GM18870 (cell line): ENCODE data around the gene RSPRY1.
"Not testable (repeated sequence)": the region's sequence is repeated elsewhere in the genome, so short reads cannot be mapped to it uniquely, and the experiment has no call there.

ENCODE experiments used
- ATAC-seq: cut with Tn5 transposase; IDR thresholded peaks from one replicate; pipeline ENCODE4 v1.9.1; 2021; ENCODE audit warnings: moderate library complexity; ENCODE audit not compliant: unreplicated experiment

Gene RSPRY1

DNA sequence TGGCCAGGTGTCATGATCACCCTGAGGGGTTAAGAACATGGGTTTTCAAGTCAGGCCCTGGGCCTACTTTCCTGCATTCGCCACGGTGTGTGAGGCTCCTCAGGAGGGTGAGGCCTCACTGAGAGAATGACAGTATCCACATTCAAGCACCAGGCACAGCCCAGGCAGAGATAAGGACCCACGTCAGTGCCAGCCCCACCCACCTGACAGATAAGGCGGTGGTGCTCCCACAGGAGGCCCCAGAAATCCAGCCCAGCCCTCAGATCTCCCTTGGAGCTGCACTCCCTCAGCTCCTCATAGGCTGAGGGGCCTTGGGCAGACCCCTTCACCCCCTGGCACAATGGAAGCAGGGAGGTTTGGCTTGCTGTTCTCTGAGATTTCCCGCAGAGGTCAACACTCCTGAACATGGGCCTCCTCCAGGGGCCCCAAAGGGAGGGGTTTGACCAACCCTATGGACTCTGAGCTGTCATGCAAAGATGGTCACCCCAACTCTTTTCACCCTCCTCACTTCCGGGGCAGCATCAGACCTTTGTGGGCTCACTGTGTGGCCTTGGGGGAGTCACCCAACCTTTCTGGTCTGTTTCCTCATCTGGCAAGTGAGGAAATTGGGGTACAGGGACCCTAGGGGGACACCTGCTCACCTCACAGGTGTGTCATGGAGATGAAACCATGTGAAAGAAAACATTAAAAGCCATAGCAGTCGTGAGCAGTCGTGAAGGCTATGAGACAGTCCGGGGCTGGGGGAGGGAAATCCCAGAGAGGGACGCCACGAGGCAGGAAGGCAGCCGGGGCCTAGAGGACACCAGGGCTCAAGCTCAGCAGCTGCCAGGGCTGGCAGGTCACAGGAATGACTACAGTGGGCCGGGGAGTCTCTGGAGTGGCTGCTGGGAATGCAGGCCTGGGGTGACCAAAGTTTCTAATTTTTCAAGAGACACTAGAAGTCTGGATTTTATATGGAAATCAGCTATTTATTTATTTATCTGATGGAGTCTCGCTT, 83.0 kb downstream of the RSPRY1 start:
- no peak for ATAC-seq

DNA sequence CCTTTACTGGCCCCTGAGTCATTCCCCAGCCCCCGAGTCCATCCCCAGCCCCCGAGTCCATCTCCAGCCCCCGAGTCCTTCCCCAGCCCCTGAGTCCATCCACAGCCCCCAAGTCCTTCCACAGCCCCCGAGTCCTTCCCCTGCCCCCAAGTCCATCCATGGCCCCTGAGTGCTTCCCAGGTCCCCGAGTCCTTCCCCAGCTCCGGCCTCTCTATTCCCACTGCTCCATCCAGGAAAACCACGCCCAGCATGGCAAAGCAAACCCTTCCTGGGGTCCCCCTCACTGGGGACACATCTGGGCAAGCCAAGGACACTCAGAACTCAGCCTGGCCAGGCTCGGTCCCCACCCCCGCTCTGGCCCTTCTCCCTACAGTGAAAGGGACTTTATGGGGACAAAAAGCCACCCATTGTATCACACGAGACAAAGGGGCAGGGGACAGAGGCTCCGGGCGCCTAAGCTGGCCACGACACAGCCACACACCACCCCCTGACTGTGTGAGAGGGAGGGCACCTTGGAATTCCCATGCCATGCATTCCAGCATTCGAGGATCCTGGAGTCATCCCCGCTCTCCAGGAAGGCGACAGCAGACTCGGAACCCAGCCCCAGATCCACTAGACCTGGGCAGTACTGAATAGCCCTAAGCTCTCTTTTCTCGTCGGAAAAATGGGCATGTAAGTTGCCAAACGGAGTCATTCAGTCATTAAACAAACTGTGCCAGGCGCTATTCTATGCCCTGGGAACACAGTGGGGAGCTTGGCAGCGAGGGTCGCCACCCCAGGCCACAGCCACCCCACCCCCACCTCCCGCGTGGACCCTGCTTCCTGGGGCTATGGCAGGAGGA, 84.3 kb downstream of the RSPRY1 start:
- no peak for ATAC-seq

DNA sequence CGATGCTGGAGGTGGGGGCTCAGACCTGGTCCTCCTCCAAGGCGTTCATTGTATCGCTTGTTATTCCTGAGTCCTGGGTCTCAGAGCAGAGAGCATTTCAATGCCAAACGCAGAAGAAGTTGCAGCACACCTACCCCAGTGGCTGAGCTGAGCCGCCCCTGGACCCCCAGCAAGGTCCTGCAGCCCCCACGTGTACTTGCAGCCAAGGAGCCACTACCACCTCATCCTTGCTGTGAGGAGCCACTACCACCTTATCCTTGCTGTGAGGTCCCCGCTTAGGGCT, 84.9 kb downstream of the RSPRY1 start:
- no peak for ATAC-seq

DNA sequence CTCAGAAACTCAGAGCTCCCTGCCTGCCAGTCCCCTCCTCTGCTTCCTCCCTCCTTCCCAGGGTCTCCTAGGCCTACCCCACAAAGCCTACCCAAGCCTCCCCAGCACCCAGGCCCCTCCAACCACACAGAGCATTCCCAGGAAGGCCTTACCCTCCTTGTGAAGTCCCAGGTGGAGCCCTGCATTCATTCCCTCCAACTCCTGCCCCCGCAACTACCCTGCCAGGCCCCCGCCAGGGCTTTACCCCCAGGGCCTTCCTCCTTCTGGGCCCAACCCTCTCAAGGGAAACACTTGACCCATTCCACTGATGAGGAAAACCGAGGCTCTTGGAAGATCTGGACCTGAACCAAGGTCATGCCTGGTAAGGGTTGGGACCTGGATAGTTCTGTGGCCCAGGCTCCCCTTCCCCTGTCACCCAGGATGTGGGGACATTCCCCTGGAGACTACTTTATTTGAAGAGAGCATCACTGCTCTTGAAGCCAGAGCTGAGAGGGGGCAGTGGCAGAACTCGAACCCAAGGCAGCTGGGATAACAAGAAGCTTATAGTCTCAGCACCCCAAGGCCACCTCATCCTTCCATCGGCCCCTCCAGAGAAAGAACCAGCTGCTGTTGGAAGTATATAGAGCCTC, 85.9 kb downstream of the RSPRY1 start:
- no peak for ATAC-seq

DNA sequence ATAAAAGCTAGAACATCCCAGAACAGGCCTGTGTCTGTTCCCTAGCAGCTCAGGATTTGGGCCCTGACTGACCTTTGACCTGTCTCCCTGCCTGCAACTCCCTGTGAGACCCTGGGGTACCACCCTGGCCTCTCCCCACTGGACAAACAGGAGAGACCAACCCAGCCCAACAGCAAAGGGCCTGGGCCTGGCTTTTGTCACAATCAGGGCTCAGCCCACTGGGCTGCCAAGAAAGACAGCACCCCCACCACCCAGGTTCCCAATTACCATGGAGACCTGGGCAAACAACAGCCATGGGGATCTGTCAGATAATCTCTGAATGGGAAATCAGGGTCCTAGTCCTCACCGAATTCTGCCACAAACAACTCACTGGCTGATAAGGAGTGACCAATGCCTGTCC, 87.2 kb downstream of the RSPRY1 start:
- ATAC-seq, result no peak

DNA sequence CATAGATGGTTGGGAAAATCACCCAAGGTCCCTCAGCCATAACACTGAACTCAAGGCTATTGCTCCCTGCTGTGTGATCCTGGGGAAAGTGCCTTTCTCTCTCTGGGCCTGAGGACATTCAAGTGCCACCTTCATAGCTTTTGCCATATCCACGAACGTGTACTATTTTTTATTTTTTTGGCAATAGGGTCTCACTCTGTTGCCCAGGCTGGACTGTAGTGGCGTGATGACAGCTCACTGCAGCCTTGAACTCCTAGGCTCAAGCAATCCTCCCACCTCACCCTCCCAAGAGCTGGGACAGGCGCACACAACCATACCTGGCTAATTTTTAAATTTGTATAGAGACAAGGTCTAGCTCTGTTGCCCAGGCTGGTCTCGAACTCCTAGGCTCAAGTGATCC, 87.7 kb downstream of the RSPRY1 start:
- ATAC-seq, result no peak

DNA sequence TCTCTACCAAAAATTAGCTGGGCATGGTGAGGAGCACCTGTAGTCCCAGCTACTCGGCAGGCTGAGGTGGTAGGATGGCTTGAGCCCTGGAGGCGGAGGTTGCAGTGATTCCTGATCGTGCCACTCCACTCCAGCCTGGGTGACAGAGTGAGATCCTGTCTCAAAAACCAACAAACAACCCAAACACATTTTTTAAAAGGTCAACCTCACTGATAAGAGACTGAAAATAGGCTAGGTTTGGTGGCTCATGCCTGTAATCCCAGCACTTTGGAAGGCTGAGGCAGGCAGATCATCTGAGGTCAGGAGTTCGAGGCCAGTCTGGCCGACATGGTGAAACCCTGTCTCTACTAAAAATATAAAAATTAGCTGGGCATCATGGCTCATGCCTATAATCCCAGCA, 89.8 kb downstream of the RSPRY1 start:
- not testable (repeated sequence) for ATAC-seq

DNA sequence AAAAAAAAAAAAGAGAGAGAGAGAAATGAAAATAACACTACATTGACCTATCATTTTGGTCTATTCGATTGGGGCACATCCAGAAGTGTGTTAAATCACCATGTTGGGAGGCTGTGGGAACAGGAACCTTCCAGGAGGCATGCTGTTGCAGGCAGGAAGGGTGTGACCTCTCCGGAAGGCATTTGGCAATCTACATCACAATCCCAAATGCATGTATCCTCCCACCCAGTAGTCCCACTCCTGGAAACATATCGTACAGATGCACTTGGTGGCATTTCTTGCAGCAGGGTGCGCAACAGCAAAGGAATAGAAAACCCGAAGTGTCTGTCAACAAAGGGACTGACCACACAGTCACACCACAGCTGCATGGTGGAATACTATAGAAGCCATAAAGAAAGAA, 90.5 kb downstream of the RSPRY1 start:
- no peak for ATAC-seq

DNA sequence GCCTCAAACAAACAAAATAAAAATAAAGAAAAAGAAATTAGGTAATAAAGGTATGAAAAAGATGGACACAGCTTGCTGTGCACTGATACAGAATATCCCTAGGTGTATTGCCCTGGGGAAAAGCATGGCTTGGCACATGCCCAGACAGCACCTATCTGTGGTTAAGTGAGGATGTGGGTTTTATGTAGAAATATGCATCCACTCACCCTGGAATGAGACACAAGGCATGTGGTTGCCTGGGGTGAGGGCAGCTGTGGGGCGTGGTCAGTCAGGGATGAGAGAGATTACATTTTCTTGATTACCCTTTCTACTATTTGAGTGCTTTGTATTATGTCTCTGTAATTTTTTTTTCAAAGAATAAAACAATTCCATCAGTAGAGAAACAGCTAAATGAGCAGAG, 91.5 kb downstream of the RSPRY1 start:
- no peak for ATAC-seq

DNA sequence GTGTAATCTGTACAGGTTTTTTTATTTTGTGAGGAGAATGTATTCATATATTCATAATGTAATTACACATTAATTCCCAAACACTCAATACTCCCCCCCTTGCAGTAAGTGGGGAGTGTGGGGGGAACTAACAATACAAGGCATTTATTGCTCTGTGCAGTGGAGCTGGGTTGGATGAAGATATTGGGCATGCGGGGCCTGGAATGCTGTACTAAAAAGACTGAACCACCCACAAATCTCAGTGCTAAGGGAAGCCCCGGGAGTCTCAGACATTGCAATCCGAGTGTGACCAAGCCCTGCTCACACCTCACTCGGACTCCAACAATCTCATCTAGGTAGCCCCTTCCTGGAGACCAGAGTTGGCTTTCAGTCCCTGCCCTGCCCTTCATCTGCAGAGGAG, 92.4 kb downstream of the RSPRY1 start:
- no peak for ATAC-seq

DNA sequence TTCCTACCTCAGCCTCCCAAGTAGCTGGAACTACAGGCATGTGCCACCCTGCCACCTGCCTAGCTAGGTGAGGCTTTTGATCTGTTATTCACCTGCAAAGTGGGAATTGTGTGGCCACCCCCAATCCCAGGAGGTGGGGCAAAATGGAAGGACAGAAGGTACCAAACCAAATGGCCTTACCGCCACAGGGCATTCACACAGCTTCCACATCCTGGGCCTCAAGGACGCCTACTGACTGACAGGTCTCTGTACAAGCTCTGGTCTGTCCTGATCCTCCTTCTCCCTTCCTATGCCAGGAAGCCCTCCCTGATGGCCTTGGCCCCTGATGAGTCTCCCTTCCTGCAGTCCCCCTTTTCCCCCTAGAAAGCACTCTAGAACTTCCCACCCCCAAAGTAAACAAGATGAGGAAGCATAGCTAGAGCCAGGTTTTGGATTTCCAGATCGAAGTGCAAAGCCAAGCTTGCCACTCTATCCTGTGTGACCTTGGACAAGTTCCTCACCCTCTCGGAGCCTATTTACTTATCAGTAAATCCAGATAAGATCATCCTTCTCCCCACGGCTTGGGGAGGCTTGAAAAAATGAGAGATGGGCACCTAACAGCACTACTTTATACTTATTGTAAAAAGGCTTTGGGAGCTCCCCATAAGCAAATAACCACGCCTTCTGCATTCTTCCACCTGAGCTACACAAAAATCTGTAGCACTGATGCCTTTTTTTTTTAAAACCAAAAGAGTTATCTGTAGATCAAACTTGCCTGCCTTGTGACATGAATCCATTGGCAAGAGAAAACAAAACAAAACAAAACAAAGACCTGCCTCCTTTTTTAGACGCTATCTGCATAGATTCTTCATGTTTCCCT, 93.9 kb downstream of the RSPRY1 start:
- ATAC-seq, result no peak

DNA sequence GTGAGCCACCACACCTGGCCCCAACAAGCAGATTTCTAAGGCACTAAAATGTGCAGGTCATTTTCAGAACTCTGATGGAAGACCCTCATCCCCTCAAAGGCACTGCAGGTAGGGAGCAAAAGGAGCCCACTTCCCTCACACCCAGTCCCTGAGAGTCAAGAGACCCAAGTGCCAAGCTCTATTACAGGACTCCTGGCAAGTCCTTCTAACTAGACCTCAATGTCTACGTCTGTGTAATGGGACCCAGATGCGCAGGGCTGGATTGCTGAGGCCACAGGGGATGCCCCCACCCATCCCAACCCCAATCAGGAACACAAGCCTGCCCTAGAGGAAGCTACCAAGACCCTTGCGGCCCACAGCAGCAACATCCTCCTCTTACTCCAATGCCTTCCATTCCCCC, 95.7 kb downstream of the RSPRY1 start:
- no peak for ATAC-seq

DNA sequence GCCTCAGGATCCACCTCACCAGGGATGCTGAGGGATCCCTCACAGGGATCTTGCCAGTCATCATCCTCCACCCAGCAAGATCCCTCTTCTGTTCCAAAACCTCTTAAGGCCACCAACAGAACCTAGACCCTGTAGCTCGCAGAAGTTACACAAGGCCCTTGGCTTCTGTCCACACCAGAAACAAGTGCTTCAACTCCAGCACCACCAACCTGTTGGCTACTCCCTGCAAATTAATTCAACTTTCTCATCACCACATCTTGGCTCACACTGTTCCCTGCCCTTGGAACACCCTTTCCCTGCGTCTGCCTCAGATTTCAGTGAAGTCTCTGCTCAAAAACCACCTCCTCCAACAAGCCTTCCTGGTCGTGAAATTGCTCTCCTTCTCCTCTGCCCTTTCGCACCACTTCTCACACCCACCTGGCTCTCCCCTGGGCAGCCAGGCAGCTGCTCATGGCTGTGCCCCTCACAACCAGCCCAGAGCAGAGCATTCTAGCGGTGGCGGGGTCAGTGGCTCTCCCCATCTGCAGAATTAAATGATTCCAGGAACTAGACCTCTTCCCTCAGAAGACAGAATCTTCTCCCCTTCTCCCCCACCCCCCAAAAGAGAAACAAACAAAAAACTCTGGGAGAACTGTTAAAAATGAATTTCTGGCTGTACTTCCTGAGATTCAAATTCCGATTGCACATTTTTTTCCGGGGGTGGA, 96.5 kb downstream of the RSPRY1 start:
- no peak for ATAC-seq

DNA sequence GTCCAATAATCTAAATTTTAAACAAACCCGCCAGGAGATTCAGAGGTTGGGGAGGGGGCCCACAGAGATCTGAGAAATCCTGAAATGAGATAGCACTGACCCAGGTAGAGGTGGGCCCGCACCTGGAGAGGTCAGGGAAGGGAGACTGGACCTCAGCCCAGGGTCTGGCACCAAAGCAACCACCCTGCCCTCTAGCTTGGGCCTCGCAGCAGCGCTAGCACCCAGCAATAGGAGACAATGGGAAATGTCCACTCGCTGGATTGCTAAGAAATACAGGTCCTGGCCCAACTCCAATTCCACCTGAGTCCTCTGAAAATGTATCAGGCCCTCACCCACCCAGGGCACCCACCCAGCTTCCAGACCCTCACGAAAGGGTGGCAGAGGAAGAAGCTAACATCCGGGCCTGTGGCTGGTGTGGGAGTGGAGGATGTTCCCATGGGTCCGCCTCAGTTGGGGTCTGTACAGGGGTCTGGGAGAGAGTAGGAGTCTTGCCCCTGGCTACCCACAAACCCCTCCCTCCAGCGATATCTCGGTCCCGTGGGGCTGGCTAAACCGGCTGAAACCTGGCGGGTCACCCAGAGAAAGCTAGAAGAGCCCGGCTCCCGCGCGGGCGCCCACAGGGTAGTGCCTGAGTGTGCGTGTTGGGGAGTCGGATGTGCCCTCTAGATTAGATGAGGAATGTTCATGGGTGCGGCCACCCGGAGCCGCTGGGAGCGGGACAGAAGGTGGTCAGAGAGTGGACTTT, 97.3 kb downstream of the RSPRY1 start:
- no peak for ATAC-seq

DNA sequence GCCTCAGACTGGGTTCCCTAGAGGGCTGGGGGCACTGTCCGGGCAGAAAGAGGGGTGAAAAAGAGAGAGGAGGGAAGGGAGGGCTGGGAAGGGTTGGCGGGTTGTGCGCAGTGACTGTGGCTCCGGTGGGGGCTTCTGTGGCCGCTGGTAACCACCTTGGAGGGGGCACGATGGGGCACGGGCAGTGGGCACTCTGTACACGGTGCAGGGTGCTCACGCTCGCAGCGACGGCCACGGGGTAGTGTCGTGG, 97.8 kb downstream of the RSPRY1 start:
- ATAC-seq, result no peak

DNA sequence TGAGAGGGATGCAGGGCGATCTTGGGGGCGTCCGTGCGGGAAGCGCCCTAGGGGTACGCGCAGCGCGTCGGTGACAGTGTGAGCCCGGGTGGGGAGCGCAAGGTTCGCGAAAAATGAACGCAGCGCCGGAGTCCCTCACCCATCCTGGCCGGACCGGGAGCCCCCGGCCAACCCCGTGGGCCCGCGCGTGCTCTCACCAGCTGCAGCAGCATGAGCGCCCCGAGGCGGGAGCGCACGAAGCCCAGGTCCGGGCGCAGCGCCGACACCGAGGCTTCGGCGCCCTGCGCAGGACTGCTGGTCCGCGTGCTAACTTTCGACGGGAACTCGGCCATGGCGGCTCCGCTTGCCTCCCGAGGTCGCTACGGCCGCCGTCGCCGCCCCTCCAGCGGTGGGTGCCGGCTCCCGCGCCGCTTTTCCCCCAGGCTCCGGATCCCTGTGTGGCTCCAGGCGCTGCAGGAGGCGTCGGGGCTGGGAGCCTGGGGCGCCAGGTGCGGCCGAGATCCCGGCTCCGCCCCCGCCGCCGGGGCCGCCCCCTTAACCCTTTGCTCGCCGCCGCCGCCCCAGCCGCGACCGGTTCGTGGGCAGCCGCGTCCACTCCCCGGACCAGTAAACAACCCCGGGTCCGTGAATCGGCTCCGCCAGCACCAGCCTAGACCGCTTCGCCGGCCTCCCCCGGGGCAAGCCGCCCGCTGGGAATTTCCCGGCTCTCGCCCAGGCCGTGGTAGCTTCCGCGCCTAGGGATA, 98.3 kb downstream of the RSPRY1 start, which contains the start of gene PLLP:
PLLP (minus strand) TSS at position 464 of the 743 bp plus-strand sequence; CDS start at position 332, 132 bp downstream.
- ATAC-seq, result no peak

DNA sequence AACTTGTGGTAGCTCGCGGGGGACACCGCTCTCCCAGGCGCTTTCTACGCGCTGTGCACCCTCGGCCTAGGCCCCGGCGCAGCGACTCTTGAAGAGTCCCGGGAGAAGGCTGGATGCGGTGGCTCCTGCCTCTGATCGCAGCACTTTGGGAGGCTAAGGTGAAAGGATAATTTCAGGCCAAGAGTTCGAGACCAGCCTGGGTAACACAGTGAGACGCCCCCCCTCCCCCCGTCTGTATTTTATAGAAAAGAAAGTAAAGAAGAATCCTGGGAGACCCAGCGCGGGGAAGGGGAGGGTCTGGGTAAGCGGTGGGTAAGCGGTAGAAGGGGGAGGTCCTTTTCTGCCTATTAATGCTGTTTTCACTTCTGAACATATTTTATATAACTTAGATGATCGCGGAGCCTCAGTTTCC, 98.8 kb downstream of the RSPRY1 start:
- ATAC-seq, result no peak

DNA sequence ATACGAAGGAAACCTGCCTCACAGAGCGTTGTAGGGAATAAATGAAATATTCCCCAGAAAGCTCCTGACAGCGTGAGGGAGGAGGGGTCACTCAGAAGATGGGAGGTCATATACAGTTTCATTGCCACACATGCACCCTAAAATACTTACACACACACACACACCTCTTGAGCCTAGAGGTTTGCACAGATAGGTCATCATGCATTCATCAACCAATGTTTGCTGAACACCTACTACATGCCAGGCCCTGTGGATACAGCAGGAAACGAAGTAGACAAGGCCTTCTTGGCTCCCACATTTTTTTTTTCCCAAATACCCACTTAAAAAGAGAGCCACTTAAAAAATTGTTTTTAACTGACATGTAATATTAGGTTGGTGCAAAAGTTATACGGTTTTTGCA, 99.2 kb downstream of the RSPRY1 start:
- no peak for ATAC-seq
